ENCODE measurements around the gene AK8.

AK8 gene

DNA sequence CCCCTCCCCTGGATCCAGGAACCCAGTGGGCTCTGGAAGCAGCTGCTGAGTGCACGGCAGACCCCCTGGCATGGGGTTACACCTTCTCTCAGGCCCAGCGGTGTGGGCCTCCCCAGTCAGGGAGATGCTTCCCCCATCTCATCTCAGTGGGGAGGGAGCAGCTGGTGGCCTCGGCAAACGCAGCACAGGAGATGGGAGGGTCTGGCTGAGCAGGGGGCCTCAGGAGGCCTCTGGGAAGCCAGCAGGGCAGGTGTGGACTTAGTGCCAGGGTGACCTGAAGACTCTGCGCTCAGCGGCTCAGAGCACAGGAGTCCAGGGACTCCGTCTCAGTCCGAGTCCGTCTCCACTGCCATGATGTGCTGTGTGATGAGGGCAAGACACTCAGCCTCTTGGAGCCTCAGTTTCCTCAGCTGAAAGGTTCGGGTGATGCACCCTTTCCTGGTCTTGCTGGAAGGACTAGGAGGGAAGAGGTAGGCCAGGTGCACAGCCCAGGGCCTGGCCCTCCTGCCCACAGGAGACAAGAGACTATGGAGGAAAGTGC is 107.2 kb downstream of the AK8 start:
- no peak for DNase-seq (ENCODE audit: low read depth)

DNA sequence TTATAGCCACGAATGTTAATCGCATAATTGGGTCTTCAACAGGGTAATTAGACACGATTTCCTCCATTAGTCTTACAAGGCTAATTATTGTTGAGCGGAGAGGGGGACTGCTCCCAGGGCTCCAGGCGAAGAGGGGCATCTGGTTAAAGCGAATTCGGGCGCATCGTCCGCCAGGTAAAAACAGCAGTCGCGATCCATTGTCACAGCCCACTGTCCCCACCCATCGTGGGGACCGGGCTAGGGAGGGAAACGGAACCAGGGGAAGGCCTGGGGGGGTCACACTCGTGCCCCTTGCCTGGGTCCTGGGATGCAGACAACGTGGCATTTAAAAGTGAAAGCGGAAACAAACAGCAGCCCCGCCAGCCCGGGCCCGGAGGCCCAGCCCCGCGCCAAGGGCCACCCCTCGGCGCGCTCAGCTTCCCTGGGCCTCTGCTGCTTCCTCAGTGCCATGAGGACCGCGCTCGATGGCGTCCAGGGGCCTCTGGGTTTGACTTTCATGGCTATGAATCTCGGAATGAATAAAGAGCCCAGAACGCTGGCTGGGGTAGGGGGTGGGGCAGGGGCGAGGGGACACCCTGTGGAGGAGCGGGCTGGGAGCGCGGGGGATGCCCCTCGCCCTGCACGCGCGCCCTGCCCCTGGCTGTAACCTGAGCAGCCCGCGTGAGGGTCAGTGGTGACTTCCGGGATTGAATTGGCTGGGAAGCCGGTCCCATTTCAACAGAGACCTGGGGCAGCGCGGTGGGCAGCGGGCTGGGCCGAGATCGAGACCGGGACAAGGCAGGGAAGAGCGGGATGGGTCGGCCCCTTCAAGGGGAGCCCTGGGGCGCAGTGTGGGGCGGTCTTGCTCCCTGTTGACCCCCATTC is 107.9 kb downstream of the AK8 start:
- peak; percentile 42 for DNase-seq (ENCODE audit: low read depth)

- peak; percentile 44 for DNase-seq (ENCODE audit: low read depth)
These were observed 108.9 kb downstream of the AK8 start for GRCh38 chr9:132768932-132769905.

DNA sequence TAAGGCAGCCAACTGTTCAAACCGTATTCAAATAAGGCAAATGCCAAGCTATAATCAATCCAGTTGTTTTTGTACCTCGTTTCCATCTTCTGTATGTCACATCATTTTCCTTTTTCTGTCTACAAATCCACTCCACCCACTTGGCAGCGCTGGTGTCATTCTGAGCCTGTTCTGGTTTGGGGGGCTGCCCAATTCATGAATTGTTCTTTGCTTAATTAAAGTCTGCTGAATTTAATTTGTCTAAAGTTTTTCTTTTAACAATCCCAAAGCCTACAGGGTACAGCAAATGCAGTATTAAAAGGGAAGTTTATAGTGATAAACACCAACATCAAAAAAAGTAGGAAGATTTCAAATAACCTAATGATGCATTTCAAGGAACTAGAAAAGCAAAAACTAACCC is 114.5 kb downstream of the AK8 start:
- DNase-seq (ENCODE audit: low read depth): no peak

GRCh38 chr9:132762896-132763295 is 115.2 kb downstream of the AK8 start:
- DNase-seq (ENCODE audit: low read depth): no peak

GRCh38 chr9:132761602-132762001 is 116.5 kb downstream of the AK8 start:
- DNase-seq (ENCODE audit: low read depth): no peak

- DNase-seq (ENCODE audit: low read depth): no peak
These were observed 118.0 kb downstream of the AK8 start for GRCh38 chr9:132760057-132760456.

DNA sequence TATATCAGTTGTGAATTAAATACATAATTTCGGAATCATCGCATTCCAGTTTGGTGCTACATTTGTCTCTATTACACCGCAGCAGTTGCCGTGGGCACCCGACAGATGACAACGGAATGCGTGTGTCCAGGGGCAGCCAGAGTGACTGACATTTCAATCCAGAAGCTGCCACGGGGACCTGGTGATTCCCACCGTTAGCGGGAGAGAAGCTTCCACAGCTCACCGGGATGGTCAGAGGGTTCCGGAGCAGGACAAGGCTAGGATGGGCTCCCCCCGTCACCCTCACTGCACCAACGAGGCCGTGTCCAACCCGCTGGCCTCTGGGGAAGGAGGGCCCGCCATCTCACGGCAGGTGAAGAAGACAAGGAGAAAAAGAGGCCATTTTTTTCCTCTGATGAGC is 121.1 kb downstream of the AK8 start:
- no peak for DNase-seq (ENCODE audit: low read depth)

DNA sequence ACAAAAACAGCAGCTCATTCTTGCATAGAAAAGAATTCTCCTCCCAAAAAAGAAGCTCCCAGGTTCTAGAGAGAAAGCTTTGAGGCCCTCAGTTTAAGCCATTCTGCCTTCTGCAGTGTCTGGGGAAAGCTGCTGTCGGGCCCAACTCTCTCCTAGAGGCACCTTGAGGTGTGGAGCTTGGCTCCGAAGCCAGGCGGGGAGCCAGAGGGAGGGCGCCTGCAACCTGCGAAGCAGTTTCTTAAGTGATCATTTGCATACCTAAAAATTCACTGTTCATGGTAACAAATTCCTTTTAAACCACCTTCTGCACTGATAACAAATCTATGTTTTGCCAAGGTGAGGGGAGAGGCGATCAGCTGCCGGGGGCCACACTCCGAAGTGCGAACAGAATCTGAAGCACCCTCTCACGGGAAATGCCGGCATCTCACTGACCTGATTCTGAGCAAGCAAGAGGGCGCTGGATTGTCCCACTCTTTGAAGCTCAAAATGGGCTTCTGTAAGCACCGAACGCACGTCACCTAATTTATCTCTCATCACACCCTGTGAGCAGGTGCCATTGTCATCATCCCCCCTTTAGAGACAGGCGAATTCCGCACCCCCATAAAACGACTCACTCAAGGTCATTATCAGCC is 121.8 kb downstream of the AK8 start:
- no peak for DNase-seq (ENCODE audit: low read depth)

- DNase-seq (ENCODE audit: low read depth): no peak
These were observed 123.0 kb downstream of the AK8 start for GRCh38 chr9:132755096-132755495.

DNA sequence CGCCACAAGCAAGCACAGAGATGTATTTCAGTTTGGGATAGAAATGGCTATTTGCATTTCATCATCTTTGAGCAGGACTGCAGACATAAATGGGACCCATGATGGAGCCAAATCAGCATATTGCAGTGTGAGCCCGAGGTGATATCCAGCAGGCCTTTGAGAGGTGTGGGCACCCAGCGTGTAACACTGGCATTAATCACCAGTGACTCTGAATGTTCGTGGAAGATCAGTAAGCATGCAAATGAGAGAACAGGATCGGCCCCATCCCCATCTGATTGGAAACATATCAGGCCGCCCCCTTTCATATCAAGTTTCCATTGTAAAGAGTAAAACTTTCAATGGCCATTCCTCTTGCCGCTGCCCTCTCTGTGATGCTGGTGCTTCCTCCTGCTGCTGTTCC is 123.8 kb downstream of the AK8 start:
- no peak for DNase-seq (ENCODE audit: low read depth)

- DNase-seq (ENCODE audit: low read depth): no peak
These were observed 124.5 kb downstream of the AK8 start for GRCh38 chr9:132753593-132753880.

- DNase-seq (ENCODE audit: low read depth): no peak
These were observed 125.0 kb downstream of the AK8 start for GRCh38 chr9:132752877-132753592.

DNA sequence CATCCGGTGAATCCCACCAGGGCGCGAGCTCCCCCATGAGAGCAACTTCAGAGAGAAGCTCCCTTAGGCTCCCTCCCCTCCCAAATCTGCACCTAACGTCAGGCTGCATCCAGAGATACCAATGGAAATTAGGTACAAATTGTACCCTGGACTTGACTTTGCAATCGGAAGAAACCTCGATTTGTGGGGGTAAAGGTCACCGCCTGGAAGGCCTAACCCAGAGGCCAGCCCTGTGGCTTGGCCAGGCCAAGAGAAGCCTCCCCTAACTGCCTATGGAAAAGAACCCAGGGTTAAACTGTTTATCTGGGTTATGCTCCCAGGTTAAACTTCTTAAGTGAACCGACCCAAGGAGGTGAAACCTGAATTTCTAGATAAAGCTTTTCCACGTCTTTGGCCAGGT is 127.4 kb downstream of the AK8 start:
- DNase-seq (ENCODE audit: low read depth): no peak

DNA sequence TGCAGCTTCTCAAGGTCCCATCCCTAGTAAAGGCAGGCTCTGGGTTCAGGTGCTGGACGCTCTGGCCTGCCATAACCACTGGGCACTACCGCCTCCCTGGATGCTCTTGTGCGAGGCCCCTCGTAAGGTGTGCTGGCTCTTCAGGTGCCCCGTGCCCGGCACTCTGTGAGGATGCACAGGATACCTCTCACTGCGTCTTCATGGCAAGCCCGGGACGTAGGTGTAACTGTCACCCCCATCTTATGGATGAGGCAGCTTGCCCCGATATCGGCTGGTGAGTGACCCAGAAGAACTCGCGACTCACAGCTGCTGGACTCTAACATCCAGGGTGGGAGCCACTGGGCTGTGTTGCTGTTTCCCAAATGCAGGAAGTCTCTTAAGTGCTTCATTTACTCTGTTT is 128.8 kb downstream of the AK8 start:
- no peak for DNase-seq (ENCODE audit: low read depth)

DNA sequence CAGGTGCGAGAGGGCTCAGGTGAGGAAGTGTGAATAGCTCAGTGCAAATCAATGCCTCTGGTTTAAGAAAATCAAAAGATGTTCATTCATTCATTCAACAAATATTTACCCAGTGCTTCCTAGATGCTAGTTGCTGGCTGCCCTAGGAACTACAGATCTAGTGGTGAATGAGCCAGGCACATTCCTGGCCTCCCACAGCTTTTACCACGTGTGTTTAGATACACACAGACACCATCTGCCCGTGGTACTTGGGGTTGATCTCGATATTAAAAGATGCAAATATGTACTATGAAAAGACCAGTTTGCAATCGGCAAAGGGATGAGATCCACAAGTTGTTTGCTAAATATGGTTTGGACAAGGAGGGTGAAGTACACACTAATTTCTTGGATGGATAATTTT is 129.6 kb downstream of the AK8 start:
- DNase-seq (ENCODE audit: low read depth): no peak

- no peak for DNase-seq (ENCODE audit: low read depth)
These were observed 132.1 kb downstream of the AK8 start for GRCh38 chr9:132745756-132746709.

DNA sequence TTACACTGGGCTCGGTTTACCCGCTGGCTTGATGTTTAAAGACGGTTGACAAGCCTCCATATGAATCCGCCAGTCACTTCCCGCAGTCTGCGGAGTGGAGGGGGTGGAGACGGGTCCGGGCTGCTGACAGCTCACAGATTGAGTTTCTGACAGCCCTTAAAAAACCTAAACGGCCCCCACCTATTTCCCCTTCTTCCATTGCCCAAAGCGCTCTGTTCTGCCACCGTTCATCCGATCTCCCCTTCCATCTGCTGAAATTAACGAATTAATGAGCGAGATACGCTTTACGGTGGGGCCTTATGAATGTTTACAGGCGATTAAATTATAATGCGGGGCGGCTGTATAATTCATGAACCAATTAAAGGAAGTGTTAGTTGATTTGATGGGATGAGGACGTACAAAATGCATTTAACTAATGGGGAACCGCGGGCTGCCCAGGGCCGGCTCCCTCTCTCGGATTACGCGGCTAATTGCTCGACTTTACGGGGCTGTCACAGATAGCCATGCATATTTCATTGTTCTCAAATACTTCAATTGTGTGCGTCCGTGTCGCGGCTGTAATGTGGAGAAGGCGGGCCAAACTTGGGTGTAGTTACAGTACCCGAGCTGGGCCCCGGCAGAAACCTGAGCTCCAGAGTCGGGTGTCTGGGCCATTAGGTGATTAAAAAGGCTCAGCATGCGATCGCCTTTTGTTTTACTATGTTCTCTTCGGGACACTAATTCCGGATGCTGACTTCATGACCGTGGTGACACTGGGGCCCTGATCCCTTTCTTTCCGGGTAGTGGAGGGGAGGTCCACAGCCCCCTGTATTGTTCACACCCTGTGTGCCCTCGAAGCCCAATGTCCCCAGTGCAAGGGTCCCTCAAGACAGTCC is 133.0 kb downstream of the AK8 start:
- no peak for DNase-seq (ENCODE audit: low read depth)

- no peak for DNase-seq (ENCODE audit: low read depth)
These were observed 134.1 kb downstream of the AK8 start for GRCh38 chr9:132743931-132744479.

All from activated T-cell treated with anti-CD3 and anti-CD28 coated beads for 24 hours (primary cell).